HG02885 (cell line): ENCODE data around the gene MAD1L1.
A peak's percentile ranks its signal among the peaks of the same experiment; 100 is the strongest.

Source experiments
- ATAC-seq: cut with Tn5 transposase; IDR thresholded peaks from one replicate; pipeline ENCODE4 v1.9.1; 2021; ENCODE audit warnings: mild to moderate bottlenecking; ENCODE audit not compliant: unreplicated experiment, poor library complexity

MAD1L1 gene

DNA sequence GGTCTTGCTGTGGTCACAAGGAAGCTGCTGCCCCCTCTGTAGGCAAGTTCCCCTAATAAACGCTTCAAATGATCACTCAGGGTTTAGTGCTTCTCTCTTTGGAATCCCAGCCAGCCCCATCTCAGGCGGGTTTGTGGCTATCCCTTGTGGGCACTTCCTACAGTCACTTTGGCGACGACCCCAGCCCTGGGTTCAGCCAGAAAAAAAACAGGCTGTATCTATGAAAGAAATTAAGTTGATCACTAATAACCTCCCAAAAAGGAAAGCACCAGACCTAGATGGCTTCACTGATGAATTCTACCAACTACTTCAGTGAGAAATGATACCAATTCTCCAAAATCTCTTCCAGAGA, 208.2 kb downstream of the MAD1L1 start:
- no peak for ATAC-seq

DNA sequence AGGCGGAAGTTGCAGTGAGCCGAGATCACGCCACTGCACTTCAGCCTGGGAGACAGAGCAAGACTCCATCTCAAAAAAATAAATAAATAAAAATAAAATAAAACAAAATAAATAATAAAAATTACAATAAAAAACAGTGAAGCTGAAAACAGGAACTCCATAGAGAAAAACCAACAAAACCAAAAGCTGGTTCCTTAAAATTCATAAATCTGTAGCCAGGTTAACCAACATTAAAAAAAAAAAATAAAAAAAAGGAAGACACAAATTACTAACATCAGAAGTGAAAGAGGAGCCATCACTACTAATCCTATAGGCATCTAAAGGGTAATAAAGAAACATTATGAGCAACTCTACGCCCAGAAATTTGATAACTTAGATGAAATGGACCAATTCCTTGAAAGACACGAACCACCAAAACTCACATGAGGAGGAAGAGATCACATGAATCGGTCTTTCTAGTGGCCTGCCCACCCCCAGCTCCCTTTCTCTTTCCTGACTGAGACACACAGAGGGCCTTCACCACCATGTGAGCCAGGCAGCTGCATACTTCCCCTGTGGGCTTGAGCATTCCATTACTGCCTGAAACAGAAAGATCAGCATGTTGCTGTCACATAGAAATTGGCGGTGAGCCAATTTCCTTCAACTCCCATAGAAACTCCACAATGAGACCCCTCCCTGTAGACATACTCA, 208.7 kb downstream of the MAD1L1 start:
- no peak for ATAC-seq

DNA sequence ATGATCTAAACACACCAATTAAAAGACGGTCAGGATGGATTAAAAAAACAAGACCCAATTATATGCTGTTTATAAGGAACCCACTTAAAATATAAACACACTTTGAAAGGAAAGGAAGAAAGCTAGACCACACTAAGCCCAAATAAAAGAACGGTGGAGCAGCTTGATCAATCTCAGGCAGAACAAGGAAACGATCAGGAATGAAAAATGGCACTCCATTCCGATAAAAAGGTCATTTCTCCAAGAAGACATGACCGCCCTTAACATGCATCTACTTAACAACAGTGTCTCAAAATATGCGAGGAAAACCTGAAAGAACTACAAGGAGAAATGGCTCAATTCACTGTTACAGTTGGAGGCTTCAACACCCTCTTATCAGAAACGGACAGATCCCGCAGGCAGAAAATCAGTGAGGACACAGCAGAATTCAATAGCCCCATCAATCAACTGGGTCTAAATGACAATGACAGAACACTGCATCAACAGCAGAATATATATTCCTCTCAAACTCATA, 210.0 kb downstream of the MAD1L1 start:
- no peak for ATAC-seq

DNA sequence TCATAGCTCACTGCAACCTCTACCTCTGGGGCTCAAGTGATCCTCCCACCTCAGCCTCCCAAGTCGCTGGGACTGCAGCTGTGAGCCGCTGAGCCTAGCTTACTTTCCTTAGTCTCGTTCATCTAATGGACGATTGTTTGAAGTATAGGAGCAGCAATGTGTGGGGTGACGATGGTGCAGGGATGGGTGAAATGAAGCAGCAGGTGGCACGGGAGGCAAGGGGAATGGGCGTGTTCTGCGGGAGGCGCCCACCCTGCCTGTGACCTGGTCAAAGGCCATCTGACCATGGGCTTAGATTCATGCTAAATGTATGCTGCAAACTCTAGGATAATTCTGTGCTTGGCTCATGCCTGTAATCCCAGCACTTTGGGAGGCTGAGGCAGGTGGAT, 210.7 kb downstream of the MAD1L1 start:
- no peak for ATAC-seq

DNA sequence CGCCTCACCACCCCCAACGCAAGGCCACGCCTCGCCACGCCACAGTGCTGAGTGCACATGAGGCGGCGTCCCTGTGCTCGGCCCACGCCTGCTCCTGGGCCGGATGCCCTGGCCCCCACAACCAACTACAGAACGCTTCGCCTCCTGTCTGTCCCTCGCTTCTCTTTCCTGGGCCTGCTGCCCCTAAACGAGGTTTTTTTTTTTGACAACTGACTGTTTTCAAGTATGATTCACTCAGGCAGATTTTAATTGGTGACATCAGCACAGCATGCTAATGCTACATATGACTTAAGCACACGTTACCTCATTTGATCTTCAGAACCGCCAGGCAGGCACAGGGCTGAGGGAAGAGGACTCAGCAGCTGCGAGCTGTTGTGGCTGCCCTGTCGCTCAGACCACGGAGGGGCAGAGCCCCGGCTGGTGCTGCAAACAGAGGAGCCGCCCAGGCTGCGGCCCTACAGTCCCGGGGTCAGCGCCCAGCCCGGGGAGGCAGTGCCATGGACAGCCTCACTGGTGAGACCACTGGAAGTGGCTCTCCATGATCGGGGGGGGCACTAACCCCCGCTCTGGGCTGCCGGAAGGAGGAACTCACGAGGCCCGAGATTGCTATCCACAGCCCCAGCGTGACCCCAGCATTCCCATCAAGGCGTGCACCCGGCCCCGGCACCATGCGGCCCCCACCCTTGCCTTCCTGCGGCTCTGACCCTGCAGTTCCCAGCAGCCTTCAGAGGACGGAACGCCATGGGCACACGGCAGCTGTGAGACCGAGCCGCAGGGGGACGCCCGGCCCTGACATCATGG, 212.8 kb downstream of the MAD1L1 start:
- peak; percentile 81 for ATAC-seq

DNA sequence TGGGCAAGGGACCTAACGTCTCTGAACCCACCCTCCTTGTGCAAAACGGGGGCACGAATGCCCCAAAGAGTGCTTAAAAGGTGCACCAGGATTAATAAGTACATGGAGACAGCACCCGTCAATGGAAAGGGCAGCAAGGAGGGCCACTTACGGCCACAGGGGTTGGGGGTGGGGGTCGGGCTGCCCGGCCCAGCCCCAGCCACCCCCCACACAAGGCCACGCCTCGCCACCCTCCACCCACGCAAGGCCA, 213.4 kb downstream of the MAD1L1 start:
- no peak for ATAC-seq

DNA sequence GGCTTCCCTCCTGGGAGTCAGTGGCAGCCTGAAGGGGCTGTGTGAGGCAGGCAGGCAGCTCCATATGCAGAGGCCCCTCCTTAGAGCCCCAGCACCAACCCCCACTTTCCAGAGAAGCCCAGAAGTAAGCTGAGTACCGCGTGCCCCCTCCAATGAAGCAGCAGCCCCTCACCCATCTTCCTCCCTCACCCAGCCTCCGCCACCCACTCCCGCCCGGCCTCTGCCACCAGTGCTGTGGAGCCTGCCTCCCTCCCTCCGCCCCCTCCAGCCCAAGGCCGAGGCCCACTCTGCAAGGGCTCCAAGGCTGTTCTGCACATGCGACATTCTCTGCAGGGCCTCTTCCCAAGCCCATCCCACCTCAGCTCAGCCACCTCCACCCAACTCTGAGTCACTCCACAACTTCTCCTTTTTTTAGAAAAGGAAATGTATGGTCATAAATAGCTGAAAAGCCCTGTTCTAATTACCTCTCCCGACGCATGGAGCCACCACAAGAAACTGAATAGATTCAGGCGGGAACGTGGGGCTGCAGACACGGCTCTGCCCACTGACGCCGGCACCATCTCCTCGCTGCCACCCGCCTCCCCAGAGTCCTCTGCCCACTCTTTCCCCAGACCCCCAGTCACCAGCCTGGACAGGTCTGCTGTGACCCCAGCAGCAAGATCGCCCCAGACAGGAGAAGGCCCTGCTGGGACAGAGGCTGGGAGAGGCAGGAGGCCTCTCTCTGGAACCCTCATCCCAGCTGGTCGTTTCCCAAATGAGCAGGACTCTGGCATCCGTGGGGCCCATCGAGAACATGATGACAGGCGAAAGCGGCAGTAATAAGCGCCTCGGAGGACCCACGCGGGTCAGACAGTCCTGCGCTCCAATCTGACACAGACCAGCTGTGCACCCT, 213.9 kb downstream of the MAD1L1 start:
- no peak for ATAC-seq

DNA sequence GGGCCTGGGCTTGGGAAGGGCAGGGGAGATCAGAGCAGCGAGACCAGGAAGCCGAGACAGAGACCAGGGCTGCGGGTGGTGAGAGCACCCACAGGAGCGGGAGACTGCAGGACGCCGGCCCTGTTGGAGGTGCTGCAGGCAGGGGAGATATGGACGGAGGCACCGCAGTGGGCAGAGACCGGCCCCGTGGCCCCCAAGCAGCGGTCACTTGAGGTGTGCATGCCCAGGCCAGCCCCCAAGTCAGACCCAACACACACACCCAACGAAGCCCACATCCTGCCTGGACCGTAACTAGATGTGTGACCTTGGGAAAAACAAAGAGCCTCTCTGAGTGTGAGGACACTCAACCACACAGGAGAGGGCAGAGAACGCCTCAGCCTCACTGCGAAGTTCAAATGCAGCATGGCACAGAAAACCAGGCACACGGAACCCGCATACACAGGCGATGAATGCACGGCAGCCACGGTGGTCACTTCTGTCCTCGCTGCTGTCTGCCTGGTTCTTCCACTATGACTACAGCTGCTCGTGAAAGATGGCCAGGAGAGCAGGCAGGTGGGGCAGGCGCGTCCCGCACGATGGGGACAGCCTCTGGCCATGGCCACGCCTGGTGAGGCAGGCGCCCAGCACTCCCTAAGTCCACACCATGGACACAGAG, 214.7 kb downstream of the MAD1L1 start:
- no peak for ATAC-seq

DNA sequence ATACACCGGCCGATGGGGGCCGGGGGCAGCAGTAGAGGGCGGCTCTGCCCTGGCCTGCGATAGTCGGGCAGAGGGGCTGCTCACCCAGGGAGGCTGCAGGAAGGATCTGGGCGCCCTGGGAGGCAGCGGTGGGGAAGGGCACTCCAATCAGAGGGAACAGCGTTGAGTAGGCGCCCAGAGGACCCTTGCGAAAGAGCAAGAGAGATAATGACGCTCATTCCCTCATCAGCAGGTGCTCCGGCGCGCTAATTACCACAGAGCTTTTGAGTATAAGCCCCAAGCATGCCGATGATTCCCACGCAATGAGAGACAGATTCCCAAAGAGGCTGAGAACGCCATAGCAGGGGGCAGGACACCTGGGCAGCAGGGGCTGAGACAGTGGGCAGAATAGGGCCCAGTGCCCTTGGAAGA, 215.3 kb downstream of the MAD1L1 start:
- no peak for ATAC-seq

DNA sequence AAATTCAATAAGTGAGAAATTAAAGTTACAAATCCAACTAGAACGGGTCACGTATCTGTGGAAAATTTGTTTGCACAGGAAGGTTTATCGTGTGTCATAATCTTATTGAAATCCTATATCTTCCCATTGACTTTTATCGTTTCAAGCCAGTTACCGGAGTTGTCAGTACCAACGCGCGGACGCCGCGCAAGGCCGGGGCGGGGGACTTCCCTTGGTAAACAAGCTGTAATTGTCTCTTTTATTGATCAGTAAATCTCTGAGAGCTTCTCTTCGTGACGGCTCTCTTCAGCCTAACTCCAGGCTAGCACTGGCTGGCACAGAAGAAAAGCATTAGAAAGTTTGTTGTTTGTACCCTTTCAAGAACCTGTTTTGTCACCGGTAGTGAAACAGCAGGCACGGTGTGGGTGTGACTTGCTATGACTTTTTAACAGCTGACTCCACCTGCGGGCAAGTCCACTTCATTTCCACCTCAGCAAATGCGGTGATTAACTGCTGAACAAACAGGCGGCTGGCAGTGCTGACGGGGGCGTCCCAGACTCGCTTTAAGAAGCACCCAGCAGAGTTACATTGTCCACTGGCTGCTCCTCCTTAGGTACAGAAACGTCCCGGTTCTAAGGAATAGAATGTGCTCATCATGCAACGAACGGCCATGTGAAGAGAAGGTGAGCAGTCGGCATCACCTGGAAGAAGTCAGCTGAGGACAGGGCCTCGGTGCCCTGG, 215.8 kb downstream of the MAD1L1 start:
- ATAC-seq, result no peak

DNA sequence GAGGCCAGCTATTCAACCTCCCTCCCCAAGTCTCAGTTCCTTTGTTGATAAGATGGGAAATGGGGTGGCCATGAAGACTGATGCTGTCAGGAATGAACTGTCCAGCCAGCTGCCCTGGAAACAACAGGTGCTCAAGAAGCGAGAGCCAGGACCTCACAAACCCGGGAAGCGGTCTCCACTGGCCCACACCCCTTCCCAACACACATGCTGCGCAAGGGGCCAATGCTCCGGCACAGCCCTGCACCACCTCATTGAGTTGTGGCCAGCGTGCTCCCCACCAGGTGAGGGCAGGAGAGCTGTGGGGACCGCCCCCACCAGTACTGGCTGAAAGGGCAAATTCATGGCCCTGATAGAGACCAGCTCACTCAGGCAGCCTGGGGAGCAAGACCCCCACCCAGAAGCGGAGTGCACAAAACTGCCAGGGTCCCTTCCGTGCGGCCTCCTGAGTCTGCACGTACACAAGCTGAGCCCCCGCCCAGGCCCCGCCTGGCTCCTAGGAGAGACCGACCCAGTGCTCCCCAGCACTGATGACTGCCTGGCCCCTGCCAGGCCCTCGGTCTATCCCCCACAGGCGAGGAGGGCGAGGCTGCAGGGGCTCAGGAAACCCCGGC, 216.6 kb downstream of the MAD1L1 start:
- no peak for ATAC-seq

DNA sequence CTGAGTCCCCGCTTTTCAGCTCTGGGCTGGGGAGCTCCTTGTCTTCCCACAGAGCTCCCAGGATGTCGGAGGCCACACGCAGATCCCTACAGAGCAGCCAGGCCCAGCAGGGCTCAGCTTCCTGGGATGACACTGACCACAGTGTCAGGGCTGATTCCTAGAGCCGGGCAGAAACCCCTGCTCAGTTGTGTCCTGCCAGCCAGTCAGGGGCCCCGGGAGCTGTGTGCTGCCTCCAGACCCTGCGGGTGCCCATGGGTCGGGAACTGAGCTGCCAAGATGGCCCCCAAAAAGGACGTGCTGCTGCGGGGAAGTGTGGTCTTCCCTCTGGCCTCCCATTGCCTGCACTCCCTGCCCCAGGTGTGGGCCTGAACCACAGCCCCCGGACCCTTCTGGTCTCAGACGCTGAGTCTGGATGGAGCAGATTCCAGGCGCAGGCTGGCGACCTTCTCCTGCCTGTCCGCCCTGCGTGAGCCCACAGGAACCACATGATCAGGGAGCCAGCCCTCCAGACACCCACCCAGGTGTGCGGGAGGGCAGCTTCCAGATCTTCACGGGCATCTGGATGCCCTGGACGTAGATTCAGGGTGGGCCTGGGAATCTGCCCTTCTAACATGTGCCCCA, 217.4 kb downstream of the MAD1L1 start:
- no peak for ATAC-seq

DNA sequence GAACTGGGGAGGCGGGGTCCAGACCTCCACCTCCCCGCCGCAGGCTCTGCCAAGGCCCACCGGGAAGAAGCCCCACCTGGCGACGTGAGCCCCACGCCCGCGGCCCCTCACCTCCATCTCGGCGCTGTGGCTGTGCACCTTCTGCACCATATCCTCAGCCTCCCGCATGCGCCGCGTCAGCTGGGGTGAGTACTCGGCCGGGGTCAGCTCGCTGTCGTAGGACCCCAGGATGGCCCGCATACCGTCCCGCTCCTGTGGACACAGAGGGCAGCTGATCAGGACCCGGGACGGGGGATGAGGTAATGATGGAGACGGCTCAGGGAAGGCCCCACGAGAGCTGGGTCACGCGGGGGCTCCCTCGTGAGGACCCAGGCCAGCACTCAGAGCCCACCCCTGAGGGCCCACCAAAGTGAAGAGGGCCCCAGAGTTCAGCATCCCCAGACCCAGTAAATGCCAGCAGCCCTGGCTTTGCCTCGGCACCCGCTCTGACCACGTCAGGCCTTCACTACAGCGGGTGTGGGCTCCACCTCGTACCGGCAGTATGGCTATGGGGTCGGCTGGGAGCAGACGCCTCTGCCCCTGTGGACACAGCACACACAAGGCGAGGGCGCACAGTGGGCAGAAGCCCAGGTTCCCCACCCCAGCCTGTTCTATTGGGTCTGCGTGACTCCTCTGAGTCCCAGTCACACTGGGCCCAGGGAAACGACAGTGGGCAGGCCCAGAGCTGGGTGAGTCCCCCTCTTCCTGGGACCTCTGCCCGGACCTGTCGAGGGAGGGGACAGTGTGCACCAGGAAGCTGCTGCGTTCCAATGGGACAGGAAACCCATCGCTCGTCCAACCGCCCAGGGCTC, 218.1 kb downstream of the MAD1L1 start:
- ATAC-seq, result no peak

DNA sequence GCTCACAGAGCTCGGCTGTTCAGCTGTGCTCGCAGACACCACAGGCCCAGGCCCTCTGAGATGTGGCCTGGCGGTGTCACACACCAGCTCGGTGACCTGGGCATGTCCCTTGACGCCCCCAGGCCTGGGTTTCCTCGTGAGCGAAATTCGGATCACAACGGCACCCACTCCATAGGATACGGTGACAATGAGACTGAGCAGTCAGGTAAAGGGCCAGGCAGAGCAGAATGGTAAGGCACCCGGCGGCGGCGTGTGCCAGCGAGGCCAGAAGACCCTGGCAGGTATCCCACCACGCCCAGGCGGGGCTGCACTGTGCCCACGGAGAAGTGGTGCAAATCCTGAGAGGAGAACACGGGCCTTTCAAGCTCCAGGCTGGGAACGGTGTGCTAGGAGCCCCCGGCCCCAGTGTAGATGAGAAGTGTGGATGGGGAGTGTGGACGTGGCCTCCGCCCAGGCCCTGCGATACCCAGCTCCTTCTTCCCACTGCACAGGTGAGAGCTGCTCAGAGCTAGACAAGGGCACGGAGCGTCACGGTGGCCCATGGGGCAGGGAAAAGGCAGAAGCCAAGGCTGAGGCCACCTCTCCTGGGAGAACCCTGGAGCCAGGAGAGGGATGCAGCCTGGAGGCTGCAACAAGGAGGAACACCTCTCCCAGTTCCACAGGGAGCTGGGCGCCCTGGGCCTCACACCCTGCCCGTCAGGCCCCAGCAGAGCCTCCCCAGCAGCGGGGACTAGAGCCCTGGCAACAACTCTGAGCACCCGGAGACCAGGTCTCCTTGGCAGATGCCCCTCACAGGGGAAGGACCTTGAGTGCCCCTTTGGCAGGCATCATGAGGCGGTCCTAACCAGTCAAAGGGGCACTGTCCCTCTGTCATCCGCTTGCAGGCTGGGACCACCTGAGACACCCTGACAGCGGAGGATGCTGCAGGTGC, 219.1 kb downstream of the MAD1L1 start:
- ATAC-seq, result no peak

DNA sequence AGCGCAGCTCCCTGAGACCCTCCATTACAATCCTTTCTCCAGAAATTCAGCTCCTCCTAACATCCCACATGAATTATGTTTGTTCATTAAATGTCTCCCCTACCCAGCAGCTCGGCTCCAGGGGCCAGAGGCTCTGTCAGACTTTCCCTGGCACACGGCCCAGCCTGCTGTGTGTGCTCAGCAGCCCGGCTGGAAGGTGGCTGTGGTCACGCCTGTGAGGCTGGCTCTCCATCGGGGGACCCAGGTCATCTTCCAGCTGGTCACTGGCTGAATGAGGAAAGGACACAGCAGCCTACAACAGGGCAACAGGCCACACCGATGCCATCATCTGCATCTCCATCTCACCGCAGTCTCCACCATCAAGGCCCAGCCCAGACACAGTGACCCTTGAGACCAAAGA, 219.8 kb downstream of the MAD1L1 start:
- no peak for ATAC-seq

DNA sequence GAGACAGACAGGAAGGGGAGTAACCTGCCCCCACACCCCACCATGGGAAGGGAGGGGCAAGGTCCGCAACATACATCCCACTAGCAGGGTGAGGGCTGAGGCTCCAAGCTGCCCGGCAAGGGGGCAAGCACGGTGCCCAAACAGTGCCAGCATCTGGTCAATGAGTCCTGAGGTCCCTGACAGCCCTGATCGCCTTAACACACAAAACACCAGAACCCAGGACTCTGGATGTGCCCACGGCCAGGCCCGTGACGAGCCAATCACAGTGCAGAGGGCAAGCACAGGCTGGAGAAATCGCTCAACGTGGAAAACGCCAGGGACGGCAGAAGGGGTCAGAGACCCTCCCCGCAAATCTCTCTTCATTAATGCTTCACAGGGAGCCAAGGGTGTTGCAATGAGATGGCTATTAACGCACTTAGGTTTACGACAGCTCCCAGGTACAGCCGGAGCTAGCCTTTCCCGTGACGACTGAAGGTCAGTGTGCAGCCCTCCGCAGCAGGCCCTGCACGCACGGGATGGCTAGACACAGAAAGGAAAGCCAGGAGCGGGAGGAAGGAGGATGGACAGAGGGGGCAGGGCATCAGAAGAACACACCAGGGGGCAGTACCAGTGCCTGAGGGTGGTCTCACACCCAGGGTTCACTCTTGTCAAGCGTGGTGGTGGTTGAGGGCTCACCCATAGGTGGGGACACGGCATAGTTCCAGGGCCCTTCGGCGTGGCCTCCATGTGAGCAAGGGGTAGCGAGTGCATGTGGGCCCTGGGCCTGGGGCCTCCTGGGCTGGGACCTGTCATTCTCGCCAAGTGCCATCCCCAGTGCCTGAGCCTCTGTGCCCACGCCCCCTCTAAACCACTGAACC, 220.5 kb downstream of the MAD1L1 start:
- no peak for ATAC-seq
